ENCODE measurements around the gene NCKIPSD. TPM values are rescaled to one million over a fixed set of nuclear protein-coding genes. Genes with fewer than 3 reads are reported as not detected.

Gene NCKIPSD
- total RNA-seq, 1 experiment from 2014 or later, result 26.9 TPM

DNA sequence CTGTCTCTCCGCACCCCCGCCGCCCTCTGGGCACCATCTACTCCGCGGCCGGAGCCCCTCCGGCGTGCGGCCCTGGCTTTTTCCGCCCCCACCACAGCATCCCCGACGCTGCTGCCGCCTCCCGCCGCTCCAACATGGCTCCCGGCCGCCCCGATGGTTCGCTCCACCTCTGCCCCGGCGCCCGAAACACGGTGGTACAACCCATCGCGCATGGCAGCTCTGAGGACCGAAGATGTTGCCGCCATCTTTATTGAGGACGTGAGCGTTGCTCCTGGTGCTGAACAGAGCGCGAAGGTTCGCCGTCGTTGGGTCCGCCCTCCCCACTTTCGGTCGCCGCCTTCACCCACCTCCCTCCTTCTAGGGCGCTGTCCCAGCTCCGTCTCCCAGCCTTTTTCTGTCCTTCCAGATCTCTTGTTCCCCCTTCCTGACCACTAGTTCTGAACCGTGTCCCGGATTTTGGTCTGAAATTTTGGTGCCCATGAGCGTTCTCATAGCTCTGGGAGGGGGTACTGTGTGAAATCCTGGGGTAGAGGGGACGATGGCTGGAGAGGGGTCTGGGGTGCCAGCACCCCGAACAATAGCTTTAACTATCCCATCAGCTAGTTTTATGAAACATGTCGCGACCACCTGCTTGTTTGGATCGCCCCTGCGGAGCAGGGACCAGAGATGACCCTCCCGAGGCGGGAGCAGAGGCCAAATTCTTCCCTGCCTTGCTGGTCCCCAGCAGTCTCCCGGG, 22.8 kb downstream of the NCKIPSD start, which contains the start of gene CELSR3:
Gene CELSR3 (minus strand): TSS at position 134 of the 736 bp plus-strand sequence. CDS start 252 bp downstream, outside the sequence.
- Mint-ChIP-seq H3K4me3 (ENCODE audit: low read depth, unreplicated experiment) (peak within 1 kb of the TSS; percentile 96), H3K27me3 (ENCODE audit: unreplicated experiment) (no peaks in the 10 kb centered on the region), H3K27ac (ENCODE audit: unreplicated experiment) (peak within 1 kb of the TSS; percentile 100), H3K4me1 (ENCODE audit: low read depth, unreplicated experiment) (peaks cover 14% of the 10 kb centered on the region), H3K36me3 (ENCODE audit: insufficient read depth, unreplicated experiment) (peaks cover 58% of the 10 kb centered on the region), H3K9me3 (ENCODE audit: low read depth, unreplicated experiment) (no peaks in the 10 kb centered on the region)
- DNase-seq, result peak; percentile 84
- intact Hi-C loops (cut with micrococcal nuclease; ENCODE audit: unreplicated experiment), result loop anchor here (1.0 kb wide), 1 partner anchor 28 kb away; the partner anchor contains the start of gene SLC26A6
- CTCF ChIA-PET, result interaction anchor here (0.5 to 0.9 kb wide), 3 partner anchors 19 to 307 kb away, joined by 3 read pairs; partner anchors contain the start of gene SLC26A6
- TF ChIP-seq, protein P1, sequence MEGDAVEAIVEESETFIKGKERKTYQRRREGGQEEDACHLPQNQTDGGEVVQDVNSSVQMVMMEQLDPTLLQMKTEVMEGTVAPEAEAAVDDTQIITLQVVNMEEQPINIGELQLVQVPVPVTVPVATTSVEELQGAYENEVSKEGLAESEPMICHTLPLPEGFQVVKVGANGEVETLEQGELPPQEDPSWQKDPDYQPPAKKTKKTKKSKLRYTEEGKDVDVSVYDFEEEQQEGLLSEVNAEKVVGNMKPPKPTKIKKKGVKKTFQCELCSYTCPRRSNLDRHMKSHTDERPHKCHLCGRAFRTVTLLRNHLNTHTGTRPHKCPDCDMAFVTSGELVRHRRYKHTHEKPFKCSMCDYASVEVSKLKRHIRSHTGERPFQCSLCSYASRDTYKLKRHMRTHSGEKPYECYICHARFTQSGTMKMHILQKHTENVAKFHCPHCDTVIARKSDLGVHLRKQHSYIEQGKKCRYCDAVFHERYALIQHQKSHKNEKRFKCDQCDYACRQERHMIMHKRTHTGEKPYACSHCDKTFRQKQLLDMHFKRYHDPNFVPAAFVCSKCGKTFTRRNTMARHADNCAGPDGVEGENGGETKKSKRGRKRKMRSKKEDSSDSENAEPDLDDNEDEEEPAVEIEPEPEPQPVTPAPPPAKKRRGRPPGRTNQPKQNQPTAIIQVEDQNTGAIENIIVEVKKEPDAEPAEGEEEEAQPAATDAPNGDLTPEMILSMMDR (IDR thresholded peaks at IDR 0.05; ENCODE audit: unreplicated experiment), result no peak
- TSS peak; percentile 64 for BruUV-seq (replicated peaks)

DNA sequence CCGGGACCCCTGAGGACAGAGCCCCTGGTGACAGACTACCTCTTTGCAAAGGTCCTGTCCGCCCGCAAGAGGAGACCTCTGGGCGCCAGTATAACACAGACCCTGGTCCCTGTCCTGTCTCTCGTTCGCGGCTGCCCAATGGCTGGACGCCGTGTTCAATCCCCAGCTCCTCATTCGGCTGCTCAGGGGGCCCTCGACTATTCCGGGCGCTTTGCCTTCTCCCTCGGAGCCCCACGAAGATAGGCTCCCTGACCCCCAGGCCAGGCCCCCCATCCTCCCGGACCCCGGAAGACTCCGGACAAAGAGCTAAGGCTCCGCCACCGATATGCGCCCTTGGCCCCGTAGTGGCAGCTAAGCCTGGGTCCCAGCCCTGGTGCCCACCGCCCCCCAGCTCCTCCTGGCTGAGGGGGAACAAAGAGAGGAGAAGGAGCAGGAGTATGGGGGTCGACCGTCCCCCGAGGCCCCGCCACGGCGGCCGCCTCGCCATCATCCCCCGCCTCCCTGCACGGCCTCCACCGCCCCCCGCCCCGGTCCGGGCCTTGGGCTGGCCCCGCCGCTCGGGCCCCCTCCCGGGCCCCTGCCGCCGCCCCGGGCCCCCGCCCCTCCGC, 23.5 kb downstream of the NCKIPSD start:
- Mint-ChIP-seq H3K4me3 (ENCODE audit: low read depth, unreplicated experiment) (peak overlapping the region; percentile 96), H3K9me3 (ENCODE audit: low read depth, unreplicated experiment) (no peaks in the 10 kb centered on the region), H3K27me3 (ENCODE audit: unreplicated experiment) (no peaks in the 10 kb centered on the region), H3K27ac (ENCODE audit: unreplicated experiment) (peak overlapping the region; percentile 100), H3K36me3 (ENCODE audit: insufficient read depth, unreplicated experiment) (peaks cover 65% of the 10 kb centered on the region), H3K4me1 (ENCODE audit: low read depth, unreplicated experiment) (peaks cover 14% of the 10 kb centered on the region)
- CTCF ChIA-PET, result no interaction called here
- no peak for DNase-seq
- intact Hi-C loops (cut with micrococcal nuclease; ENCODE audit: unreplicated experiment), result no loop called here
- TF ChIP-seq, protein P1 (IDR thresholded peaks at IDR 0.05; ENCODE audit: unreplicated experiment), result no peak
- no TSS peak for BruUV-seq (replicated peaks)

DNA sequence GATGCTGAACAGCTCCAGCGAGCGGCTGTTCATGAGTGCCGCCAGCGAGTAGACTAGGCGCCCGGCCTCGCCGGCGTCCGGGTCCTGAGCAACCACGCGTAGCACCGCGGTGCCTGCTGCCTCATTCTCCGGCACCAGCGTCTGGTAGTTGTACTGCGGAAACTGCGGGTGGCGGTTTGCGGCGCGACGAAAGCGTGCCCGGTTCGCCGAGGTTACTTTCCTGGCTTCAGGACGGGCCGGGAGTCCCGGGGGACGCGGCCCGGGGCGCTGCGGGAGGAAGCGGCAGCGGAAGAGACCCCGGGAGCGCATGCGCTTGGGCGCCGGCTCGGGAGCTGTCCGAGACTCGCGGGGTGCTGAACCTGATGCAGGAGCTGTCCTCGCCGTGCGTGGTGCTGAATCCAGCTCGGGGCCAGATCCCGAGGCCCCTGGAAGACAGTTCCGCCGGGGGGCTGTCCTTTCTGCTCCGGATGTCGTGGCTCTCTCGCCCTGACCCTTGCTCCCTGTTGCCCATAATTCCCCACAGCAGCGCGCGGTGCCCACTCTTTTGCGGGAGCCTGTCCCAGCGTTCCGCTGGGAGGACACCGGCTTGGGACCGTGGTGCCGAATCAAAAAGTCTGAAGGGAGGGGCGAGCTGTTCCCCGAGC, 24.1 kb downstream of the NCKIPSD start:
- peaks cover 71% of the 10 kb centered on the region for H3K36me3 Mint-ChIP-seq (ENCODE audit: insufficient read depth, unreplicated experiment)
- intact Hi-C loops (cut with micrococcal nuclease; ENCODE audit: unreplicated experiment), result no loop called here

DNA sequence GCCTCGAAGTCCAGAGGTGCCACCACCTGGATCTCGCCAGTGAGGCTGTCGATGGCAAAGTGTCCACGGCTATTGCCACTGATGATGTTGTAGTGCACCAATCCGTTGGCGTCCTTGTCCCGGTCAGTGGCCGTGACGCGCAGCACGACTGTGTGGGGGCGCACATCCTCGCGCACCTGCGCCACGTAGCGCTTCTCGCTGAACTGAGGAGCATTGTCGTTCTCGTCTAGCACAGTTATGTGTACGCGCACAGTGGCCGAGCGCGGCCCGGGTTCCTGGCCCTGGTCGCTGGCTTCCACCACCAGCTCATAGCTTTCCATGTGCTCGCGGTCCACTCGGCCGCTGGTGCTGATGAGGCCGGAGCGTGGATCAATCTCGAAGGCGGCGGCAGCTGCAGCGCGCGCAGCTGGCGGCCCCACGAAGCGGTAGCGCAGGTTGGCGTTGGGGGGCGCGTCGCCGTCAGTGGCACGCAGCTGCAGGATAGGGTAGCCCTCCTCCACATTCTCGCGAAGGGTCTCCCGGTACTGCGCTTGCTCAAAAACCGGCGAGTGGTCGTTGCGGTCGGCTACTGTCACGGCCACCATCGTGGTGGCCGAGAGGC, 24.8 kb downstream of the NCKIPSD start:
- intact Hi-C loops (cut with micrococcal nuclease; ENCODE audit: unreplicated experiment), result no loop called here
- no TSS peak for BruUV-seq (replicated peaks)

More for the DNA sequence above, 24.1 kb downstream of the NCKIPSD start:
- no peaks in the 10 kb centered on the region for H3K9me3 Mint-ChIP-seq (ENCODE audit: low read depth, unreplicated experiment)
- peaks cover 14% of the 10 kb centered on the region for H3K4me1 Mint-ChIP-seq (ENCODE audit: low read depth, unreplicated experiment)
- H3K4me3 Mint-ChIP-seq (ENCODE audit: low read depth, unreplicated experiment), result peak overlapping the region; percentile 96
- TF ChIP-seq, protein P1 (IDR thresholded peaks at IDR 0.05; ENCODE audit: unreplicated experiment), result no peak
- no peak overlapping the region for H3K27ac Mint-ChIP-seq (ENCODE audit: unreplicated experiment)
- no peaks in the 10 kb centered on the region for H3K27me3 Mint-ChIP-seq (ENCODE audit: unreplicated experiment)
- CTCF ChIA-PET, result no interaction called here
- no TSS peak for BruUV-seq (replicated peaks)
- no peak for DNase-seq

More for the DNA sequence above, 24.8 kb downstream of the NCKIPSD start:
- Mint-ChIP-seq H3K27me3 (ENCODE audit: unreplicated experiment) (no peaks in the 10 kb centered on the region), H3K27ac (ENCODE audit: unreplicated experiment) (no peak overlapping the region), H3K4me3 (ENCODE audit: low read depth, unreplicated experiment) (no peak overlapping the region), H3K4me1 (ENCODE audit: low read depth, unreplicated experiment) (peaks cover 14% of the 10 kb centered on the region), H3K36me3 (ENCODE audit: insufficient read depth, unreplicated experiment) (peaks cover 69% of the 10 kb centered on the region), H3K9me3 (ENCODE audit: low read depth, unreplicated experiment) (no peaks in the 10 kb centered on the region)
- CTCF ChIA-PET, result no interaction called here
- DNase-seq, result no peak
- TF ChIP-seq, protein P1 (IDR thresholded peaks at IDR 0.05; ENCODE audit: unreplicated experiment), result no peak

Data from Calu3 (cell line).